RCC 7860 (cell line): ENCODE measurements around the gene SNX24.

Source experiments
- DNase-seq: peaks from one replicate; pipeline ENCODE4 v3.0.0-alpha.2; 2015; ENCODE audit warnings: low spot score
- FAIRE-seq: peaks from 2 replicates; lab custom pipeline; 2012; peaks lifted over from hg19 to GRCh38; lab: Jason Lieb, UNC

SNX24 gene

GRCh38 chr5:122999947-123000563 is 154.6 kb downstream of the SNX24 start:
- no peak for FAIRE-seq
- no peak for DNase-seq

DNA sequence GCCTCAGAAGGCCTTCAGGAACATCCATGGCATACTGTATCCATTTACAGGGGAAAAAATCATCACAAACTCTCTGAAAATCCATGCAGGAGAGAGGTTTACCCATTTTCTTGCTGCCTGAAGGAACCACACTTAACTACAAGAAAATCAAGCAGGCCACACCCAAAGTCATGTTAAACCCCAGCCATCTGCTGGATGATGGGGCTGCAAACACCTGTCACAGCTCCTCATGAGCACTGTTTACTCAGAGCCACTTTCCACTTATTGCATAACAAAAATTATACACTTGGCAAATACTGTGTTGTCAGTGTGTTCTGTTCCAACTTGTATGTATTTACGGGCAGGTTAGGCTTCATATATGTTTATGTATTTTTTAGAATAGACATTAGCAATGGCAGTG is 155.3 kb downstream of the SNX24 start:
- DNase-seq = no peak

DNA sequence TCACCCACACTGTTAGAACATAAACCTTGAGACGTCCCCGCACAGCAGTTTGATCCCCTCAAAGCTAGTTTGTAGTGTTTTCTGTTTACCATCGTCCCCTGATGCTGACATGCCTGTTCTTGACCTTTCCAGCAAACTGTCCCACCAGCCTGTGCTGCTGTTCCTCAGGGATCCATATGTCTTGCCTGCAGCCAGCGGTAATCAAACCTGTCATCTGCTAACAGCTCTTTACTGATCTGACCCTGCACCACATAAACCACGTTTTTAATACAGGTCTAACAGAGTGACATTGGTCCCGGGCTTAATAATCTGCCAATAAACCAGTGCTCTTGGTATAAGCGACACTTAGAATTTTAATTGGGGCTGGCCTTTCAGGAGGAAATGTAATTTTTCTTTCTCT is 156.4 kb downstream of the SNX24 start:
- FAIRE-seq (no peak), DNase-seq (no peak)

More for the DNA sequence above, 155.3 kb downstream of the SNX24 start:
- no peak for FAIRE-seq

DNA sequence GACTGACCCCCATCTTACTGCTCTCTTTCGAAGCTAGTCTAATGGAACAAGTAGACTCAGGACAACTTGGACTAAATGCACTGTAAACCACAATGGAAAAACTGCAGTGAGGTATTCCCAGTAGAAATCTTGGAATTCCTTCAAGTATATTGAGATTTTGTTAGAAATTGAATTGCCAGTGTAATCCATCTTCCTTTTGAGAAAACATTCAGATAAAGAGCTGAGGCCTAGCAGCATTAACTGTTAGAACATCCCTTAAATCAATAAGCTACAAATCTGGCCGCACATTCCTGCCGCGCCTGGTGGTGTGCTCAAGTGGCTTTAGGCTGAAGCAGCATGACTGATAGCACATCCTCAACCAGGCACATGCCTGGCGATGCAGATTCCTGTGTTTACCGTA is 161.8 kb downstream of the SNX24 start:
- DNase-seq = no peak
- FAIRE-seq = no peak

- DNase-seq (no peak), FAIRE-seq (no peak)
Observed at GRCh38 chr5:123007754-123008153, 162.3 kb downstream of the SNX24 start.

- FAIRE-seq = no peak
- DNase-seq = no peak
Observed at GRCh38 chr5:123012321-123012720, 166.9 kb downstream of the SNX24 start.

GRCh38 chr5:123014689-123015088 is 169.3 kb downstream of the SNX24 start:
- FAIRE-seq = no peak
- no peak for DNase-seq

DNA sequence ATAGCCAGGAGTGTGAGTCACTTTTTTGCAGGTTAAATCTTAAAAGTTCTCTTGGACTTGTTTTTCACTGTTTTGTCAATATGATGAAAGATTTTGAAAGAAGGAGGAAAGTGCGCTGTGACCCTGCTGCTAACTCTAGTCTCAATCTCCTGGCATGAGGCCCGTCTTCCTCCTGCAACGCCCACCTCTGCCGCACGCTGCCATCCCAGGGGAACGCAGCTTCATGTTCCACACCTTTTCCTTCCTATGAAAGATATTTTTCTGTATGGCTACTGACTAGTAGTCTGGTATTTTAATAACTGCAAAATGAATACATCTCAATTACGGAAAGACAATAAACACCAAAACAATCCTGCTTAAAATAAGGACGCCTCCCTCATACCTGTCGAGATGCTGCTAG is 182.8 kb downstream of the SNX24 start:
- no peak for FAIRE-seq

GRCh38 chr5:123033157-123033671 is 187.8 kb downstream of the SNX24 start:
- FAIRE-seq (no peak), DNase-seq (no peak)

More for the DNA sequence above, 182.8 kb downstream of the SNX24 start:
- no peak for DNase-seq

DNA sequence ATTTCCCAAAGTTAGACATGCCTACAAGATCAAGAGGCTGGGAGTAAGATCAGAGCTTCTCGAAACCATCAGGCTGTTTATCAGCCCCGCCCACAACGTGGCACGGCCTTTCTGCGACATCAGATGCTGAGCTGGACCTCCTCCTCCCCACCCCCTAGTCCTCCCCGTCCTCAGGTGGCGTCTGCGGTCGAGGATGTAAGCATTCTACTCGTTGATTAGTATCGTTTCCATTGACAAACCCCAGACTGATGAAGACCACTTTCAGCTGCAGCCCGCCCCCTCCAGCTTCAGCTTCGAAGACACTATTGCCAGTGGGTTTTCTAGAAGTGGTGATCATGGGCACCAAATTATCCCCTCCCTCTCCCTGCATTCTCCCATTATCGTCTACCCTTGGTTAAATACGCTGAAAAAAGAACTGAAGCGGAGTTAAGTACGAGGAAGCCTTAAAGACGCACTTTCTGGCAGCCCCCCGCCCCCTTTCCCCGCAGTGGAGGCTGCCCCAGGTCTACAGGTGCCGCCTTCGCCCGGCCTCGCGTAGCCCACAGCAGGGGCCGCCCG is 190.0 kb downstream of the SNX24 start:
- FAIRE-seq (no peak), DNase-seq (no peak)

DNA sequence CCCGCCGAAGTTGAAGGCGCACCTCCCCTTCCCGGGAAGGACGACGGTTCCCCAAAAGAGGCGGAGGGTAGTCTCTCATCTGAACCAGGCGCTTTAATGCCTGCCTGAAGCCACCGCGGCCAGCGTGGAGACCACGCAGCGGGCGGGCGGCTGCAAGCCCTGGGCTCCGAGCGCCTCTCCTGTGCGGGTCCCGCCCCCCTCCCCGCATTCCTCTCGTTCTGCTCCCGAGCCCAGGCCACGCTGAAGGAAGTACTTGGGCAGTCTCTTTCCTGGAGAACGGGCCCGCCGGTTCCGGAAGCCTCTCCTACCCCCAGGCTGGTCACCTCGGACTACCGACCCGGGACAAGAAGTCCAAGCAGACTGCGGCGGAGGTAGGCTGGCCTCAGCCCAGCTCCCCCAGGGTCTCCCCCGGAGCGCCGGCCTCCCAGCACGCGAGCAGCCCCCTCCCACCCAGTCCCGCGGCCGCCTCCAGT is 190.5 kb downstream of the SNX24 start:
- DNase-seq (peak; percentile 30), FAIRE-seq (no peak)

- DNase-seq (peak; percentile 65), FAIRE-seq (no peak)
Observed at GRCh38 chr5:123036391-123037103, 191.1 kb downstream of the SNX24 start, which contains the start of gene PPIC. Gene PPIC, minus strand, starts transcription at chr5:123036725. Its CDS starts 100 bp downstream, at chr5:123036625.

DNA sequence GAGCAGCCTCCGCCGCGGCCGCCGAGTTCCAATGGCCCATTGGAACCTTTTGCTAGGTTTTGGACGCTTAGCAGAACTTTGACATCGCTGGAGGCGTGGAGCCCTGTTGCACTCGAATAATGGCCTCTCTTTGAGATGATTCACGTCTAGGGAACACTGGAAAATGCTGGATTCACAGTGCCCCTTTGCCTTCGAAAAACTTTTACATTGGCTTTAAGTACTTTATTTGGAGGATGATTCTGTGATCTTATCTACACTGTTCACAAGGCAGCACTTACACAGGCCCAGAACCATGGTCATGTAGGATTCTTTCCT is 191.6 kb downstream of the SNX24 start:
- no peak for DNase-seq
- FAIRE-seq = peak; percentile 4

DNA sequence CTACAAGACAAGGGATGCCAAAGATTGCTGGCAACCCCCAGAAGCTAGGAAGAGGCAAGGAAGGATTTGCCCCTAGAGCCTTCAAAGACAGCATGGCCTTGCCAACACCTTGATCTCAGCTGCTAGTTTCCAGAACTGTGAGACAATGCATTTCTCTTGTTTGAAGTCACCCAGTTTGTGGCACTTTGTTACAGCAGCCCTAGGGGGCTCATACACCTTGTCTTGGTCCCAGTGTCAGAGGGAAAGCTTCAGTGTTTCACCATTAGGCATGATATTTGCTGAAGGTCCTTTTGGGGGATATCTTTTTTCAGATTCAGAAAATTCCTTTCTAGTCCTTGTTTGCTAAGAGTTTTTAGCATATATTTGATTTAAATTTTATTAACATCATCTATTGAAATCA is 194.3 kb downstream of the SNX24 start:
- DNase-seq (no peak), FAIRE-seq (no peak)

GRCh38 chr5:123044926-123045617 is 199.7 kb downstream of the SNX24 start:
- no peak for FAIRE-seq

DNA sequence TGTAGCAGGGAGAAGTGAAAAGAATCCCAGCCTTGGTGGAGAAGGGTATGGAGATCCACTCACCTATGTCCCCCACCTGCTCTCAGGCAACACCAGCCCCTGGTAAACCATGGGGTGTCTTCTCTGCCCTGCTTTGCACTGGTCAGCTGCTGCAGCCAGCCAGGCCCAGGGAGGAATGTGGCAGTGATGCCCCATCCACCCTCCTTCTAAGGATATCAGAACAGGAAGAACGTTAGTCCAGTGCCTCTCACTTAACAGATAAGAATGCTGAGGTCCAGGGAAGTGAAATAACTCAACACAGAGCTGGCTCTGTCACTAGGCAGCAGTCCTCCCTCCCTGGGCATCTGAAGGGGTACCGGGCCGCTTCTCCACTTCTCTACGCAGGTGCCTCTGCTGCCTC is 200.8 kb downstream of the SNX24 start:
- FAIRE-seq (no peak), DNase-seq (no peak)

More at GRCh38 chr5:123044926-123045617, 199.7 kb downstream of the SNX24 start:
- DNase-seq = no peak

GRCh38 chr5:123047706-123048105 is 202.3 kb downstream of the SNX24 start:
- no peak for DNase-seq
- no peak for FAIRE-seq

DNA sequence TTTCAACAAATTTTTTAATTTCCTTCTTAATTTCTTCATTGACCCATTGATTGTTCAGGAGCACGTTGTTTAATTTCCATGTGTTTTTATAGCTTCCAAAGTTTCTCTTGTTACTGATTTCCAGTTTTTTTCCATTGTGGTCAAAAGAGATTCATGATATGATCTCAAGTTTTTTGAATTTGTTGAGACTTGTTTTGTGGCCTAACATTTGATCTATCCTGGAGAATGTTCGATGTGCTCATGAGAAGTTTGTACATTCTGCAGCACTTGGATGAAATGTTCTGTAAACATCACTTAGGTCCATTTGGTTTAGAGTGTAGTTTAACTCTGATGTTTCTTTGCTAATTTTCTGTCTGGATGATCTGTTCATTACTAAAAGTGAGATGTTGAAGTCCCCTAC is 205.8 kb downstream of the SNX24 start:
- FAIRE-seq (no peak), DNase-seq (no peak)
